Measurements from ENCODE around the gene ZNF48.
A peak's percentile ranks its signal among the peaks of the same experiment; 100 is the strongest.

ZNF48 gene

DNA sequence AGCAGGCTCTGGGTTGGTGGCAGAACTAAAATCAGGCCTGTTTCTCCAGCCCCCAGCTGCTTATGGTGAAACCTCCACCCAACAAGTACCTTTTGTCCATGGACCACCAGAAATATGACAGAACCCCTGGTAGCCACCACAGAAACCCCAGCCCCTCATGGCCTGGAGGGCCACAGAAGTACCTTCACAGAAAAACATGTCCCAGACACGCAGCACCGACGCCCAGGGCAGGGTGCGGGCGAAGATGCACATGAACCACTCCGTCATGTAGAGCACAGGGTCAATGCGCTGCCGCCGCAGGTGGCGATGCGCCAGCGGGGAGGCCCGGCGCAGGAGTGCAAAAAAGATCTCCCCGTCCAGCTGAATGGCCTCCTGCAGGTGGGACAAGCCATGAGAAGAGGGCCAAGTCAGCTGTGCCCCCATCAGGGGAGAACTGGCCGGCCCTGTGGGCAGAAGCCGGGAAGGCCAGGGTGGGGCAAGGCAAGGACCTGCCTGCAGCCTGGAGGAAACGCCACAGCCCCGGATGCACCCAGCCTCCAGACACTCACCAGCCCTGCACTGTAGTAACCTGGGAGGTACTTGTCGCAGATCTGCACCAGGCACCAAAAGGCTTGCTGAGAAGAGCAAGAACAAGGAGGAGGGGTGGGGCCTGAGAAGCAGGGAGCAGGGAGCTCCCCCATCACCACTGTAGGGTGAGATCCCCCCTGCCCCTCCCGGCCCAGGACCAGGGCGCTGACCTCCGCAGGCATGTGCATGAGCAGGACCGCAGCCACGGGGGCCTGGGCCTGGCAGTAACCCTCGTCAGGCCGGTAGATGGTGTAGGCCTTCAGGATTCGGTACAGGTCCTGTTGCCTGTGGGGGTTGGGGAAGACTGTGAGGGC, 36.0 kb upstream of the ZNF48 start:
- DNase-seq, result no peak

DNA sequence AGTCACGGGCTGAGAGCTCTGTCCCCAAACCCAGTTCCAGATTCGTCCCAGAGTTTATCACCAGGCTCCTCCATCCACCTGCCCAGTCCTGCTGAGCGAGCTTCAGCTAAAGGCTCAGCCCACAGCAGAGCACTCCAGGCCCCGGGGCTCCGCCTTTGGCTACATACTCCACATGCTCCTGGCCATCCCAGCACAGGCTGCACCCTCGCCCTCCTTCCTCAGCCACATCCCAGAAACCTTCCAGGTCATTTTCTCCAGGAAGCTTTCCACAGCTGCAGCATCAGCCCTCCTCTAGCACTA, 35.4 kb upstream of the ZNF48 start:
- DNase-seq, result no peak

DNA sequence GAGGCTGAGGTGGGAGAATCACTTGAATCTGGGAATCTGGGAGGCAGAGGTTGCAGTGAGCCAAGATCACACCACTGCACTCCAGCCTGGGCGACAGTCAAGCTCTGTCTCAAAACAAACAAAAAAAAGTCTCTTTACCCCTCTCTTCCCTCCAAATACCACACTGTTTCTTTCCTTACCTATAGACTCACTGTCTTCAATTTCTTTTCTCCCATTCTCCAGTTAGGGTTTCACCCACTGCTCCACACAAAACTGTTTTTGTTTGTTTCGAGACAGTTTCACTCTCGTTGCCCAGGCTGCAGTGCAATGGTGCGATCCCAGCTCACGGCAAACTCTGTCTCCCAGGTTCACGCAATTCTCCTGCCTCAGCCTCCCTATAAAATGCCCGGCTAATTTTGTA, 34.0 kb upstream of the ZNF48 start:
- no peak for DNase-seq

DNA sequence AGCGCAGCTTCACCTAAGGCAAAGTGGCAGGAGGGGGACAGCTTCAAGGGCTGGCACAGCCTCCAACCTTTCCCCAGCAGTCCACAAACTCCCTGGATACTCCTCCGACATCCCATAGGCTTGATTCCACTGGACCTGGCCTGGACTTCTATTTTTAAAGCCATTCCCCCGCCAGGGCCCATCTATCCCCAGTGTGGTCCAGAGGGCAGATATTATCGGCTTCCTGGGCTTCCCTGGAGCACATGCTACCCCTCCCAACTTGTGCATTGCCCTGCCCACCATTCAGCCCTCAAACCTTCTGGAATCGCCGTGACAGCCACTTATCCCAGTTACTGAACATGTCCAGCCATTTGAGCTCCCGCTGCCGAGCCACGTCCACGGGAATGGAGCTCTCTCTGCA, 30.0 kb upstream of the ZNF48 start:
- no peak for DNase-seq

DNA sequence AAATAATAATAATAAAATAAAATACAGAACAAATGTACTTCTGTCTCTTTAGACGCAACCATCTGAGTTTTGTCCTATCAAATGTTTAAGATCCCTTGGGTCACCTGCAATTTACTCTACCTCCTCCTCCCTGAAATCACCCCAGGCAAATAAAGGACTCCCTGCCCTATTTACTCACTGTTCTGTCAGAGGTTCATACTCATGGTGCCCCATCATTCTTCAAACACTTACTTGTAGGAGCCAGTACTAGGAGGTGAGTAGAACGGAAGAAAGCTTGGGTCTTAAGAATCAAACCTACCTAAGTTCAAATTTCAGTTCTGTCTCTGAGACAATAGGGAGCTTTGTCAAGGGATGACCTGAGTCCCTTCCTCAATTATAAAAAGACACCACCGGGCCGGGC, 28.7 kb upstream of the ZNF48 start:
- DNase-seq, result no peak

DNA sequence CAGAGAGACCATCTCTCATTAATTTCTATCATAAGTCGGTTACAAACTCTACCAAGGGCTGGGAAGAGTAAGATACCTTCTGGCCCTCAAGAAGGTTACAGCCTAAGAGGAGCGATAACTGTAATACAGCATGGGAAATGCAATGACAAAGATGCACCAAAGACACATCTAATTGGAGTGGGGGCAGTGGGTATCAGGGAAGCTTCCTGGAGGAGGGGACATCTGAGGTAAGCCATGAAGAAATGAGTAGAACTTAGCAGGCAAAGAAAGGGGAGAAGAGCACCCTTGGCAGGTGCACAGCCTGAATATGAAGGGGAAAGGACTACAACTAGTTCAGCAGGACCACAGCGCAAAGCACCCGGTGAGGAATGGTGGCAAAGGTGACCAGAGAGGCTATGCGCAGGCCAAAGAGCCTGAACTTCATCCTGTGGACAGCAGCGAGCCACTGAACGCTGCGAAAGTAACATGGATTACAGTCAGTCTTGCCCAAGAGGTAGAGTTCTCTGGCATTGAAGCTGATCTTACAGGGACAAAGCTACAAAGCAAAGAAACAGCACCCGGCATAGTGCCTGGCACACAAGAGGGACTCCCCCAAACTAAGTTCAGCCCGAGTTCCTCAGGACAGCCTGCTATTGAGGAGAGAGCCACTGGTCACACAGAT, 27.7 kb upstream of the ZNF48 start:
- no peak for DNase-seq

DNA sequence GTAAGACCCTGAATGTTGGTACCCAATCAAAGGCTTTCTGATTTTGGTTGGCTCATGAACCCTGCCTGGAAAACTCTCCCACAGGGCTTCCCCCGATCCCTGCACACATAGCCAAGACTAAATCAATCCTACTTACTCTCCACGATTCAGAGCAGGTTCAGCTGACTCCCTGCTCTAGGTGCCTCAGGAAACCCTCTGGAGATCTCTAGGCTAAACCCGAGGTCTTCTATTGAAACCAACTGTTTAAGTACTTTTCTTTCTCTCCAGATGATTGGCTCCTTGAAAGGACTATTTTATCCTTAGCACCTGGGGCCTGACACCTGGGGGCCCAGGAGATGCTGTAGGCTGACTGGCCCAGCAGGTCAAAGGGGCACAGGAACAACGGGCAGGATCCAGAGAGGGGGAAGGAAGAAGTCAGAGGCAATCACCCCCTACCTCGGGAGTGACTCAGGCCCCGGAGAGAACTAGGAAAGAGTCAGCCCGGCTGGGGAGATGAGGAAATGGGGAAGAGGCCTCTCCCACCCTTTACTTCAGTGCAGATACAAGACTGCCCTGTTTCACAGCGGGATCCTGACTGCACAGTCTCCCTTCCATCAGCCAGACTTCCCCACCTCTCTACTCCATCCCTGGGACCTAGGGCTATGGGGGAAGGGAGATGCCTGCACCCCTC, 27.0 kb upstream of the ZNF48 start:
- no peak for DNase-seq

DNA sequence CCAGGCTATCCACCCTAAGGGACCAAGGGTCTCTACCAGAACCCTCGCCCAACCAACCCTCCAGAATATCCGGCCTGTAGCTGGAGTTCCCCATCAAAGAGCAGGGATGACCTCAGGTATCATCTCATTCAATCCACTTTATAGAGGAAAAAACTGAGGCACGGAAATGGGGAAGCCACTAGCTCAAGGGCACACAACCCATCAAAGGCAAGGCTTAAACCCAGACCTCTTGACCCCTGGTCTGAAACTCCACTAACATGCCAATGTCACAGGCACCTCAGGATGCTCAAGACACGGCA, 26.5 kb upstream of the ZNF48 start:
- DNase-seq, result no peak

DNA sequence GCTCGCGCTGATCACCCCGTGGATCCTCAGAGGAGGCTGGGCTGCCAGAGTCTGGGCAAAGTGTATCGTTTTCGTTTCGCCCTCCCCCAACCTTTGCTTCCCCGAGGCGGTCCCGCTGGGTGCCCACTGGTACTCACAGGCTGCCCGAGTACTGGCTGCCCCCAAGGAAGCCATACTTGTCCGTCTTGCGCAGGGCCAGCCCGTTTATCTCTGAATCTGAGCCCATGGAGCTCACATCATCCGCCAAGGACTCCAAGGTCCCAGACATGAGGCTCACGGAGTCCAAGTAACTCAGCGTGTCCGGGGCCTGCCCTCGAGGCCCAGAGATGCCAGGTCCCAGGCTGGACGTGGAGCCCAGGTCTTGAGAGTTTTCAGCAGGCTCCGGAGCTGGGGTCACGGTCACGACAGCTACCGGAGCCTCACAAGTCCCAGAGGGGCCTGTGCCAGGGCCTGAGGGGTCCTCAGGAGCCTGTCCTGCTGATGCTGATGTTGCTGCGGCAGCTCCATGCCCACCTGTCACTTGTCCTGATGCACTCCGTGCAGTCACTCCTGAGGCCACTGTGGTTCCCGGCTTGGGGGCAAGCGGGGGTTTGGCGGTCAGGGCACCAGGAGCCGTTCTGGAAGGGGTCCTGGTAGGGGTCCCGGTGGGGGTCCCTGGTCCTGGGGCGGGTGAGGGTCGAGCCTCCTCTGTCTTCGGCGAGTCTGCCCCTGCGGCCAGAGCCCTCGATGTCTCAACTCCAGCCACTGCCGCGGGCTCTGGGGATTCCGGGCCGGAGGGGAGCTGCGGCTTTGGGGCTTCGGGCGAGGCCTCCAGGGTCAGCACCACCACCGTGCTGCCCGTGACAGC, 25.9 kb upstream of the ZNF48 start:
- no peak for DNase-seq

DNA sequence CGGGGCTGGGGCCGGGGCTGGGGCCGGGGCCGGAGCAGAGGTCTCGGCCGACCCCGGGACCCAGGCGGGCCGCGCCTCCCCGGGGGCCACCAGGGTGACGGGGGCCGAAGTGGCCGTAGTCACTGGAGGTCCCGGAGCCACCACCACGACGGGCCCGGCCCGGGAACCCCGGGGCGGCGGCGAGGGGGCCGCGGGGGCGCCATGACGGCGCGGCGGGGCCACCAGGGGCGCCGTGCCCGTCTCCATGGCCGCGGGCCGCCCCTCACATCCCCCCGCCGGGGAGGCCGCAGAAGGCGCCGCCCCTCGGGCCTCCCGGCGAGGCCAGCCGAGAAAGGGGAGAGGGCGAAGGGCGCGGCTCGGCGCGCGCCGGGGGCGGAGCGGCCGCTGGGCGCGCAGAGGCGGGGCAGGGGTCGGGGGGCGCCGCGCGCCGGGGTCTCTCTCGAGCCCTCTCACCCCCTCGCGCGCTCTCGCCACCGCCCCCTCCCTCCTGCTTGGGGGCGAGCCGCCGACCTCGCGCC, 25.2 kb upstream of the ZNF48 start:
- DNase-seq, result no peak

DNA sequence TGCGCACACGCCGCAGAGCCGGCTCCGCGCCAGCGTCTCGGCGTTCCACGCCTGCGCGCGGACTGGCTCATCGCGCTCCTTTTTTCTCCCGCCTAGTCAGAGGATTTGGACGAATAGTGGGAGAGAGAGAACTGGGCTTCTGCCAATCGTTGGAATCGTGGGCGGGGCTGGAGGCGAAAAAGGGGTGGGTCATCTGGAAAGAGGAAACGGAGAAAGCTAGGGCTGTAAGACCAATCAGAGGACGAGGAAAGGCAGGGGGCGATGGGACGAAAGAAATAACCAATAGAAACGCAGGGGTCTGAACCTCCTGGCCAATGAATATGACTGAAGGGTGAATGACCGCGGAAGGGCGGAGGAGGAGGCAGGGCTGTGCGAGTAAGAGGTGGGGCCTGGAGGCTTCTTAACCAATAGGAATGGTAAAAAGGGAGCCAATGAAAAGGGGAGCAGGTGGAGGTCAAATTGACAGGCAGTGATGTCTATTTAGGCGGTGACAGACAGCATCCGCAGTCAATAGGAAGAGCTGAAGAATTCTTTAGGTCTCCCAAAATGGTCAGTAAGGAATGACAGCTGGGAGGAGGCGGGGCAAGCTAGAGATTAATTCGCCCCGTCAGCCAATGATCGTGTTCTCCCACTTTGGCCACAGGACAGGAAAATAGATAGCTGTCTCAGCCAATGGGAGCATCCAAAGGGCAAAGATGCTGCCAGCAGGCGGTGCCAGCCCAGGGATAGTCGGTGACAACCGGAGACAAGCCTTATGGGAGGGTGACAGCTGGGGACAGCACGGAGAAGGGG, 24.6 kb upstream of the ZNF48 start, which contains the start of gene TBC1D10B:
TBC1D10B (minus strand) TSS at position 39 of the 792 bp plus-strand sequence. CDS start 311 bp downstream, outside the sequence.
- DNase-seq, result peak; percentile 98

DNA sequence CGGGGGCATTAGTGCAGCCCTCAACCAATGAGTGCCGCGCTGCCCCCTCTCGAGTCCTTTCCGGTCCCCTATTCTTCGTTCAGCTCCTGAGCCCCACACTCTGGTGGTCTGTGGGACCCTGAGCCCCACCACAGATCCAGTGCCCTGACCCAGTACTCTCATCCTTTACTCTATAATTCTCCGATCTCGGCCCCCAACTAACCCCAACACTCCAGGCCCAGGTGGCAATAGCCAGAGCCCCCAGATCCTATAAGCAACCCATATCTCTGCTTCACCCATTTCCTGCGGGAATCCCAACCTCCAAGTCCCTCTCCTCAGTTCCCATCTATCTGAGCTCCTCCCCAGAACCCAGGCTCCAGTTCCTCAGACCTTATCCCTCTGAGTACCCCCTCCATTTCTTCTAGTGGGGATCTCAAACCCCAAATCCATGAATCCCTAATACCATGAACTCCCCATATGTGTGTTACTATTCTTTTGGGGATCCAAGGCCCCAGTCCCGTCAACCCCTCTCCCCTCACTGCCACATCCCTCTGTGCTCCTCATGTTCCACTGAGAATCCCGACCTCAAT, 23.9 kb upstream of the ZNF48 start:
- DNase-seq, result no peak

DNA sequence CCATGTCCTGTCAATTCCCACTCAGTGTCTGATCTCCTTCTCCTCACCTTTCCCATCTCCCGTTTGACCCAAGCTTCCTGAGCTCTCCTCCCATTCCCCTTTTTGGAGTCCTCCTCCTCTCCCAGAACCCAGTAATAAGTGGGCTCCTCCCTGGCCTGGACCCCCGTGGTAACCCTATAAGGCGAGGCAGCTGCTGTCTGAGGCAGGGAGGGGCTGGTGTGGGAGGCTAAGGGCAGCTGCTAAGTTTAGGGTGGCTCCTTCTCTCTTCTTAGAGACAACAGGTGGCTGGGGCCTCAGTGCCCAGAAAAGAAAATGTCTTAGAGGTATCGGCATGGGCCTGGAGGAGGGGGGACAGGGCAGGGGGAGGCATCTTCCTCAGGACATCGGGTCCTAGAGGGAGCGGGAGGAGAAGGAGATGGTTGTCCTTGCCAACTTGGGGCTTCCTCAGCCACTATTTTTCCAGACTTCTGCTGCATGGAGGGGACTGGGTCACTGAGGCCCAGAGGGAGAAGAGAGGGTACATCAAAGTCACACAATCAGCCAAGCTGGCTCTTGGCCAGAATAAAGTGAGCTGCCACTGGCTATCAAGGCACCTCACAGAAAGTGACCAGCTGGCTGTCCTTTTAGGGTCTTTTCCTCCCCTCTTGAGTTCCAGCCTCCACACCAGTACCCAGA, 23.0 kb upstream of the ZNF48 start:
- no peak for DNase-seq

DNA sequence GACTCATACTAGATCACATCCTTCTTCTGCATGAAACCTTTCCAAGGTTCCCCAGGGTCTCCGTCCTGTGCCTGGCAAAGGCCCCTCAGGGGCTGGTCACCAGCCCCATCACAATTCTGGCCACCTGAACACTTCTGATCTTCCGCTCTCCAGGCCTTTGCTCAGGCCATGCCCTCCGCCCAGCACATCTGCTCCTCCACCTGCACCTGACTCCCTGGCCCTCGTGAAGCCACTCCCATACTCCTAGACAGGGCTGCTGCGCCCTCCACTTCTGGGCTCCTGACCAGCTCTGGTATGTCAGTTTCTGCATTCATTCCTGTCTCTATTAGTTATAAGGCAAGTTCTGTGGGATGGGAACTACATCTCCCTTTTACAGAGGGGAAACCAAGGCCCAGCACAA, 22.5 kb upstream of the ZNF48 start:
- no peak for DNase-seq

DNA sequence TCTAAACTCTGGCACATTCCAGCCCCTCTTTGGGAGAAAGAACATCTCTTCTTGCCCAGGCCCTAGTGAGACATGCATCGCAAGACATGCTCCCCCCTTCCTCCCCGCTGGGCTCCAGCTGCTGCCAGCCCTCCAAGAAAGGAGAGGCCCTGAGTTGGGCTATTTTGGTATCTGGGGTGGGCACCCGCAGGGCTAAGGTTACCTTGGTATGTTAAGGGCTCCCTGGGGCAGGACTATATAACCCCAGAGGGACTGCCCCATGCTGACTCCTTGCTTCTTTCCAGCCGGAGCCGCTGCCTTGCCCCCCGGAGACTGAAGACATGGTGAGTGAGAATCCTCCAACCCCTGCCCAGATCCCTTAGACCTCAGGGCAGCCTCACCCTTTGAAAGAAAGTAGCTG, 20.7 kb upstream of the ZNF48 start, which contains the start of gene MYL11:
MYL11 (plus strand) TSS at position 265 of the 400 bp plus-strand sequence; CDS start at position 321, 56 bp downstream.
- DNase-seq, result no peak

DNA sequence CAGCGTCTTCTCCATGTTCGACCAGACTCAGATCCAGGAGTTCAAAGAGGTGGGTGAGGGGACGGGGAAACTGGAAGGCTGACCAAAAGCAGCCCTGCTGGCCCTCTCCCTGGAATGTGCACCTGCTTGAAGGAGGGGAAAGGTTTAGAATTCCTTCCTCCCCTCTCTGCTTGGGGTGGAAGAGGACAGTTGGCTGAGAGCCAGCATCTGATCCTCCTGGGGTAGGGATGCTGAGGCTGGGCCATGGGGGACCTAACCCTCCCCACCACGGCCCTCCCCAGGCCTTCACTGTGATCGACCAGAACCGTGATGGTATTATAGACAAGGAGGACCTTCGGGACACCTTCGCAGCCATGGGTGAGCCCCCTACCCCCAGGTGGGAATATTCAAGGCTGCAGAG, 19.4 kb upstream of the ZNF48 start:
- no peak for DNase-seq

DNA sequence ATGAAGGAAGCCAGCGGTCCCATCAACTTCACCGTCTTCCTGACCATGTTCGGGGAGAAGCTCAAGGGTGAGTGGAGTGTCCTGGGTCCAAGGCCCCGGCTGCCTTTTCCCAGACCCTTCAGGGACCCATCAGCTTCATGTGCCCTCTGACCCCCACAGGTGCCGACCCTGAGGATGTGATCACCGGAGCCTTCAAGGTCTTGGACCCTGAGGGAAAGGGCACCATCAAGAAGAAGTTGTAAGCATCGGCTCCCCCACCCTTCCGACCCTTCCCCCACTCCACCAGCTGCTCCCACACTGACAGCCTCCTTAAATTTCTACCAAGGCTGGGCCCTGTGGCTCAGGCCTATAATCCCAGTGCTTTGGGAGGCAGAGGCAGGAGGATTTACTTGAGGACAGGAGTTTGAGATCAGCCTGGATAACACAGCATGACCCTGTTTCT, 18.7 kb upstream of the ZNF48 start:
- DNase-seq, result no peak

DNA sequence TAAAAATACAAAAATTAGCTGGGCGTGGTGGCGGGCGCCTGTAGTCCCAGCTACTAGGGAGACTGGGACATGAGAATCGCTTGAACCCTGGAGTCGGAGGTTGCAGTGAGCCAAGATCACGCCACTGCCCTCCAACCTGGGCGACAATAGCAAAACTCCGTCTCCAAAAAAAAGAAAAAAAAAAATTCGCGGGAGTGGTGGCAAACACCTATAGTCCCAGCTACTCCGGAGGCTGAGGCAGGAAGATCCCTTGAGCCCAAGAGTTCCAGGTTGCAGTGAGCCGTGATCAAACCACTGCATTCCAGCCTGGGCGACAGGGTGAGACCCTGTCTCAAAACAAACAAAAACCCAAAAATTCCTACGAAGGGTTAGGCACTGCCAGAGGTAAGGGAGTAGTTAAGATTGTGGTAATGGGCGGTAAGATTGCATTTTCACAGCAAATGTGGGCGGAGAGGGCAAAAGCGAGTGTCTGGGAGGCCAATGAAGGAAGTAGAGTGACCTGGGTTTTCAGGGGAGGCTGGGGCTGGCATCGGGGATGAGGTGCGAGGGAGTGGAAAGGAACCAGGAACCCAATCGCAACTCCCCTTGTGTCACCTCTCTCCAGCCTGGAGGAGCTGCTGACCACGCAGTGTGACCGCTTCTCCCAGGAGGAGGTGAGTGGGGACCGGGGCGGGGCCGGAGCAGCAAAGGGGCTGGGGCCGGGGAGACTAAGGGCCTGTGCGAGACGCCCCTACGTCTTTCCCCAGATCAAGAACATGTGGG, 18.0 kb upstream of the ZNF48 start:
- DNase-seq, result no peak

DNA sequence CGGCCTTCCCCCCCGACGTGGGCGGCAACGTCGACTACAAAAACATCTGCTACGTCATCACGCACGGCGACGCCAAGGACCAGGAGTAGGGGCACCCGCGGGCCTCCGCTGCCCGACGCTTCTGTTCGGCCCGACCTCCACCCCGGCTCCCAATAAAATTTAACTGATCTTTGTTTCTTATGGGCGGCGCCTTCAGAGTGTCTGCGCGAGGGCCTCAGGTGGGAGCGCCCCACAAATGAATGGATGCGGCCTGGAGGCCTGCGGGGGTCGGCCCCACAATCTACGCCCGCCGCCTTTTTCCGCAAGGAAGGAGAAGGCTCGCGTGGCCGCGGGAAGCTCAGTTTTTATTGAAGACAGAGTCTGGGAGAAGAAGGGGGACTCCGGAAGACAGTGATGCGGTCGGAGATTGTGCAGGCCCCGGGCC, 17.4 kb upstream of the ZNF48 start:
- DNase-seq, result peak; percentile 42

All from NCI-H187 treated with DMSO at 0.1 percent for 48 hours (cell line).